GM21825 (cell line): Measurements from ENCODE around the gene TAF6.

ENCODE experiments used
- ATAC-seq: cut with Tn5 transposase; IDR thresholded peaks from one replicate; pipeline ENCODE4 v1.9.1; 2021; ENCODE audit warnings: mild to moderate bottlenecking, moderate library complexity; ENCODE audit not compliant: unreplicated experiment

The TAF6 gene

GRCh38 chr7:100119072-100119969, at the start of gene TAF6, which contains the start of gene CNPY4:
TAF6 (minus strand) TSS chr7:100119358; CDS start chr7:100114209, 5,149 bp downstream.
CNPY4 (plus strand) TSS chr7:100119634; CDS start chr7:100119745, 111 bp downstream.
- ATAC-seq = peak; percentile 66

DNA sequence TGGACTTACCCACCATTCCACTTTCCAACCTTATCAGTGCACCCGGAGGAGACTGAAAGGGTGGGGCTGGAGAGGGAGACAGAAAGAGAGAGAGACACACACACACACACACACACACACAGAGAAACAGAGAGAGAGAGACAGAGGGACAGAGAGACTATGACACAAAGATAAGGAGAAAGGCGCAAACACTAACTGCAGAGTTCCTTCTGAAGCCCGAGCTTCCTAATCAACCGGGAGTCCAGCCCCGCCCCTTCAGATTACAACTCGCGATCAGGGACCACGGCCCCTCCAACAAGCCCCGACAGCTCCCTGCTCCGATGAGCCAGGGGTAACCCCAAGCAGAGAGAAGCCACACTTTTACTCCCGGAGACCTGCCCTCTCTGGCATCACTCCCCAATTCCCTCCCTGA, 48.8 kb upstream of the TAF6 start:
- no peak for ATAC-seq

DNA sequence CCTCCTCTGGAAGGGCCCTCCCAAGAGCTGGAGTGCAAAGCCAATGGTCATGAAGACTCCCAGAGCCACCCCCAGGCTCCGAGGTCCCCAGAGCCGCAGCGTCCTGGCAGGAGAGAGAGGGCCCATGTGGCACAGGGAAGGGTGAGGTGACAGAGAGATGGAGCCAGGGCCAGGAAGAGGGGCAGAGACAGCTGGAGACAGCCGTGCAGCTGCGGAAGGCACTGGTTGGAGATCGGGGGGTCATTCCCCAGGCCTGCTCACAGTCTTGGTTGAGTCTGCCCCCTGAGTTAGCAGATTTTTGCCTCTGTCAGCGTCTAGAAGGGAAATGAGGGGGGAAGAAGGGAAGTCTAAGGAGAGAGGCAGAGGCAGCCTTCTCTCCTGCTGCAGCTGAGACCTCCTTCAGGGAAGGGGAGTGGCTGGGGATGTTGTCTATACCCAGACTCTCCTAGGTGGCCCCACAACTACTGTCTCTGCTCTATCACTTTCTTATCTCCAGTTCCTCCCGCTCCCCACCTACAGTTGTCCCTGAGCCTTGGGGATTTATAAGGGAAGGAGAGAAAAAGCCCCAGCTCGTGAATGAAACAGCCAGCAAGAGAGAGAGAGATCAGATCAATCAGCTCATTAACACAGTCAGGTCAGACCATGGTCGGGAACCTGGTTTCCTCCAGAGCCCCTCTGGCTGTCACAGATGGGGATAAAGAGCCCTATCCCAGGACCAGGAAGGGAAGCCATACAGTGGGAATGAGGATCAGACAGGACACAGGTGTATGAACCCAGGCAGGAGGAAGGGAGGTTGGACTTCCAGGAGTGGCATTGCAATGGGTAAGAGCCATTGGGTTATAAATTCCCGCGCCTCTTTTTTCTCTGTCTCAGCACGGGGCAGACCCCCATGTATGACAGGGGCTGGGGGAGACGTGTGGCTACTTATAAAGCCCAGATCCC, 48.1 kb upstream of the TAF6 start:
- no peak for ATAC-seq

GRCh38 chr7:100166317-100166940, 47.3 kb upstream of the TAF6 start:
- no peak for ATAC-seq

DNA sequence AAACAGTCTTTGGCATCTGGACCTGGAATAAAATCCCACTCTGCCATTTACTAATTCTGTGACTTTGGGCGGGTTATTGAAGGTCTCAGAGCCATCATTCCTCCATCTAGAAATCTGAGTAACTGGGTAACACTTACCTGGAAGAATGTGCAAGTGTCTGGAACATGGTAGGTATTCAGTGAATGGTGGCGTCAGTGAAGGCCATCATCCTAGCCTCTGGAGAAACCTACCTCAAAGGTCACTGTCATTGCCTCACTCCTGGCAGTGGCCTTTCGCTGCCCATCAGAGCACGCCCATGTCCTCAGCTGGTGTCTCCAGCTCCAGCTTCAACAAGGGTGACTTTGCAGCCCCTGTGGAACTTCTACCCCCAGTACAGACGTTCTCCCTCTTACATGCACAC, 44.7 kb upstream of the TAF6 start:
- ATAC-seq = no peak

GRCh38 chr7:100163006-100163531, 43.9 kb upstream of the TAF6 start:
- no peak for ATAC-seq

- ATAC-seq = no peak
These were observed 40.9 kb upstream of the TAF6 start for GRCh38 chr7:100160067-100160466.

DNA sequence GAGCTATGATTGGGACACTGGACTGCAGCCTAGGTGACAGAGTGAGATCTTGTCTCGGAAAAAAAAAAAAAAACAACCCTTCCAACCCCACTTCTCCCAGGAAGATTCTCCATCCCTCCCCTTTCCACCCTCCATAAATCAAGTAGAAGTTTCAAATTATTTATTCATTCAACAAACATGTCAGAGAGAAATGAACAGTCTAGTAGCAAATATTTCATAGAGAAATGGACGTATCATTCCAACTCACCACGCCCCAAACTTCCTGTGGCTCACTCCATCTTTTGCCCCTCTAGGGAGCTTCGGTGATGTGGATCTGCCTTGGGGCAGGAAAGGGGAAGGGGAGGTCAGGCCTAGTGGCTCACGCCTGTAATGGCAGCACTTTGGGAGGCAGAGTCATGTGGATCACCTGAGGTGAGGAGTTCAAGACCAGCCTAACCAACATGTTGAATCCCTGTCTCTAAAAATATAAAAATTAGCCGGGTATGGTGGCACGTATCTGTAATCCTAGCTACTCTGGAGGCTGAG, 40.0 kb upstream of the TAF6 start:
- ATAC-seq = no peak

- ATAC-seq = peak; percentile 77
These were observed 39.3 kb upstream of the TAF6 start, which contains the start of gene TRAPPC14 for GRCh38 chr7:100158229-100159098. TRAPPC14 (minus strand) TSS chr7:100158723; CDS start chr7:100158499, 224 bp downstream.

DNA sequence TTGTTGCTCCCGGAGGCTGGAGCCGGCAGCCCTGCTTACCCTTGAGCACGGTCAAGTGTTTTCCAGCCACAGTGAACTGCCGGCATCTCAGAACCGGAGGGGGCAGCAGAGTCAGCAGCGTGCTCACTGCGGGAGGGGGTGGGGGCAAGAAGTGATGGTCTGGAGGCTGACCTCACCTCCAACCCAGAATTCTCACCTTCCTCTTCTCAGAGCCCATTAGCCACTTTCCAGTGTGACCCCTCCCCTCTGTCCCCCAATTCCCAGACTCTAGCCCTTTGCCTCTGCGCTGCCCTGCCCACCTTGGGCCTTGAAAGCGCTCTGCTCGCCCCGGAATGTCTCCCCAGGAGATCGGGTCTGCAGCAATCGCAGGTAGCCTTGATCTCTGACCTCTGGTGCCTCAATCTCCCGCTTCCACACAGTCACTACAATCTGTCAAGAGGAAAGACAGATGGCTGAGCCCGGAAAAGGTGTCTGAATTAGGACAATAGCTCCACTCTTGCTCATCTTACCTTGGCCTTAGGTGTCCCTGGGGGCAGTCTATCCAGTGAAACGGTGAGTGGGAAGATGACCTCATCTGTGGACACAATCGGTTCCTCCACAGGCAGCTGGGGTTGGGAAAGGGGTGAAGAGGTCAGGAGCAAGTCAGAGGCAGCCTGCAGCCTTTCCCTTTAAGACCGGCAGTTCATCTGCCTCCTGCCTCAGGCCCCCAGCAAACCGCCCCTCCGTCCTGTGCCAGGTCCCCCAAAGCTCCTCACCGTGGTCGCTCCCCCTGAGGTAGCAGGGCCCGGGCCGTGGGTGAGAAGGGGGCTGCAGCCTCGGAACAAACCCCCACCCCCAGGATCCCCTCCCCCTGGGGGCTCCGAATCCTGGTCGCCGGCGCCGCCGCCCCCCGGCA, 38.4 kb upstream of the TAF6 start:
- ATAC-seq = no peak

- ATAC-seq = no peak
These were observed 37.8 kb upstream of the TAF6 start for GRCh38 chr7:100157069-100157333.

- no peak for ATAC-seq
These were observed 37.3 kb upstream of the TAF6 start for GRCh38 chr7:100156331-100157068.

- no peak for ATAC-seq
These were observed 36.6 kb upstream of the TAF6 start for GRCh38 chr7:100155553-100156317.

DNA sequence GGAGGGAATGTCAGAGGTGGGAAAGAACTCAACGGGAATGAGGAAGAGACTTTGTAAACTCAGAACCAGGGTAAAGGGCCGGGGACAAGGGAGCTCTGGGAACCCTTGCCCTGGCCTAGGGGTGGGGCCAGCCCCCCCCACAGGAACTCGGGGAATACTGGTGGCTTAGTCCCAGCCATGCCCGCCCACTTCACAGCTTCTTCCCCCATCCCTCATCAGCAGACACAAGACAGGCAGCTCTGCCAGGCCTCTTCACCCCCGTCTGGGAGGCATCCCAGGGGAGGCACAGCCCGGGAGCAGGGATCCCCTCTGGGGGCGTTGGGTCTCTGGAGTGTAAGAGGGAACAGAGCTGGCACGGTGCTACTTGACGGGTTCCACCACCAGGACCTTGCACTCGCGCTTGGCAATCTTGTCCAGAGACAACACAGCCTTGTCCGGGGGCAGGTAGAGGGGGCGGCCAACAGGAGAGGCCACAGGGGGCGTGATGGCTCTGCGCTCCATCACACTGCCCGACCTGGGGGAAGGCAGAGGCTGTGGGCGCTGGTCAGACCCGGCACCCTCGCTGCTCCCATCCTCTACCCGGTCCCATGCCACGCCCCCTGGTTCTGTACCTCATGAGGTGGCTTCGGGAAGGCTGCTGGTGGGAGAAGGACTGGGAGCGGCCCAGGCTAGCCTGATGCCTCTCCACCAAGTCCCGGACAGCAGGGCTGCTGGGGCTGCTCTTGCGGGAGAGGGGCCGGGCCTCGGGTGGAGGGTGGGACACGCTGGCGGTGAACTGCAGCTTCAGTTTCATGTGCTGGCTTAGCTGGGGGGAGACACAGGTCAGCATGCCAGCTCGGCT, 35.7 kb upstream of the TAF6 start:
- no peak for ATAC-seq

- no peak for ATAC-seq
These were observed 34.8 kb upstream of the TAF6 start for GRCh38 chr7:100153708-100154535.
